Loucy (cell line): ENCODE data around the gene WFIKKN2.

ENCODE experiments used
- EZH2phosphoT487 ChIP-seq: fragments of 200-600 bp; IDR thresholded peaks from 2 replicates; pipeline ENCODE4 v1.6.1; 2018; ENCODE audit warnings: antibody characterized with exemption, mild to moderate bottlenecking, moderate library complexity, borderline replicate concordance
- TF ChIP-seq, protein P1 (sequence below): fragments of 200-600 bp; sonication (generic); conservative IDR thresholded peaks from 2 replicates; pipeline ENCODE4 v1.5.1; 2014; ENCODE audit warnings: mild to moderate bottlenecking, antibody characterized with exemption, low read length

DNA sequence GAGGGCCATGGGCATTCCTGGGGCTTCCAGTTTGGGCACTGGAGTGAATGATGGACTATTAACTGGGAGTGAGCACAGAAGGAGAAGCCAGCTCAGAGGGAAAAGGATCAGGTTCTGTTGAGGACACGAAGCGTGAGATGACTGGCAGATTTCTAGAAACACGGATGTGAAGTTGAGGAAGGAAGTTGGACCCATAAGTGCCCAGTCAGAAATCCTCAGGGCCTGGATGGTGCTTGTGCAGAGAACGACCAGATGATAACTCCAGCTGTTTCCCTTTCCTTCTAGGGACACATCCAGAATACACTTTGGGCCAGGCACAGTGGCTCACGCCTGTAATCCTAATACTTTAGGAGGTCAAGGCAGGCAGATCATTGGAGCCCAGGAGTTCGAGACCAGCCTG lies 44.8 kb upstream of the WFIKKN2 start:
- TF ChIP-seq, protein P1, sequence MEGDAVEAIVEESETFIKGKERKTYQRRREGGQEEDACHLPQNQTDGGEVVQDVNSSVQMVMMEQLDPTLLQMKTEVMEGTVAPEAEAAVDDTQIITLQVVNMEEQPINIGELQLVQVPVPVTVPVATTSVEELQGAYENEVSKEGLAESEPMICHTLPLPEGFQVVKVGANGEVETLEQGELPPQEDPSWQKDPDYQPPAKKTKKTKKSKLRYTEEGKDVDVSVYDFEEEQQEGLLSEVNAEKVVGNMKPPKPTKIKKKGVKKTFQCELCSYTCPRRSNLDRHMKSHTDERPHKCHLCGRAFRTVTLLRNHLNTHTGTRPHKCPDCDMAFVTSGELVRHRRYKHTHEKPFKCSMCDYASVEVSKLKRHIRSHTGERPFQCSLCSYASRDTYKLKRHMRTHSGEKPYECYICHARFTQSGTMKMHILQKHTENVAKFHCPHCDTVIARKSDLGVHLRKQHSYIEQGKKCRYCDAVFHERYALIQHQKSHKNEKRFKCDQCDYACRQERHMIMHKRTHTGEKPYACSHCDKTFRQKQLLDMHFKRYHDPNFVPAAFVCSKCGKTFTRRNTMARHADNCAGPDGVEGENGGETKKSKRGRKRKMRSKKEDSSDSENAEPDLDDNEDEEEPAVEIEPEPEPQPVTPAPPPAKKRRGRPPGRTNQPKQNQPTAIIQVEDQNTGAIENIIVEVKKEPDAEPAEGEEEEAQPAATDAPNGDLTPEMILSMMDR = no peak
- no peak for TF ChIP-seq EZH2phosphoT487
